GM12878 (cell line): Measurements from ENCODE around the gene PAX5.

Source experiments
- BCLAF1 ChIP-seq: fragments of 450-650 bp; IDR thresholded peaks from 2 replicates; pipeline ENCODE4 v1.6.1; 2017; ENCODE audit warnings: antibody characterized with exemption, mild to moderate bottlenecking, moderate library complexity
- MYC ChIP-seq: IDR thresholded peaks from 2 replicates; pipeline ENCODE4 v1.6.1; 2011; ENCODE audit warnings: mild to moderate bottlenecking, low read length, moderate library complexity, inconsistent platforms; ENCODE audit not compliant: insufficient read depth, insufficient replicate concordance, insufficient read length, severe bottlenecking
- TF ChIP-seq, protein P1 (sequence below), 3 experiments: IDR thresholded peaks in 2 of 3; conservative IDR thresholded peaks in 1 of 3; 2 replicates each; pipeline ENCODE4 v1.5.1; 2011; ENCODE audit warnings: low read depth in 3 of 3, low read length in 3 of 3, mild to moderate bottlenecking in 3 of 3, control low read depth in 2 of 3, moderate library complexity in 2 of 3, inconsistent platforms in 1 of 3, mixed read lengths in 1 of 3; ENCODE audit not compliant: control insufficient read depth in 2 of 3, insufficient read depth in 1 of 3; ENCODE audit errors: extremely low read depth in 1 of 3

DNA sequence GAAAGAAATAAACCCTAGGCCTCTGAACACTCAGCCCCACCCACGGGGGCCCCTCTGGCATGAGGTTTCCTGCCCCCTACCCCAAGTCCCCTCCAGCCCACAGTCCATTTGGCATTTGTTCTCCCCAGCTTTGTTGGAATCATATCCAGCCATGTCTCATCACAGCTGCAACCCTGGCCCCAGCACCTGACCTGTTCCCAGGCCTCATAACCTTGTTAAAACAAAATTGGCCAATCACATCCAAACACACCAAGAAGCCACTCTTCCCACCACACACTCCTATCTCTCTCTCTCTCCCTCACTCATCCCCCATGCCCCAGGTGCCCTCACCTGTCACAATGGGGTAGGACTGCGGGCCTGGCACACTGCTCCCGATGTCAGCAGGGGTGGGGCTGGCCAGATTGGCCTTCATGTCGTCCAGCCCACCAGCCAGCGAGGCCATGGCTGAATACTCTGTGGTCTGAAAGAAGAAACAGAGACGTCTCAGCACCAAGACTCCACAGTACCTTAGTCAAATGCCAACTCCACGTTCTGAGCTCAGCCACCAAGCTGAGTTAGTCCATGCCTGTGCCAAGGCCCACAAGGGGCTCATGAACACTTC is 110.9 kb downstream of the PAX5 start:
- TF ChIP-seq, protein P1, sequence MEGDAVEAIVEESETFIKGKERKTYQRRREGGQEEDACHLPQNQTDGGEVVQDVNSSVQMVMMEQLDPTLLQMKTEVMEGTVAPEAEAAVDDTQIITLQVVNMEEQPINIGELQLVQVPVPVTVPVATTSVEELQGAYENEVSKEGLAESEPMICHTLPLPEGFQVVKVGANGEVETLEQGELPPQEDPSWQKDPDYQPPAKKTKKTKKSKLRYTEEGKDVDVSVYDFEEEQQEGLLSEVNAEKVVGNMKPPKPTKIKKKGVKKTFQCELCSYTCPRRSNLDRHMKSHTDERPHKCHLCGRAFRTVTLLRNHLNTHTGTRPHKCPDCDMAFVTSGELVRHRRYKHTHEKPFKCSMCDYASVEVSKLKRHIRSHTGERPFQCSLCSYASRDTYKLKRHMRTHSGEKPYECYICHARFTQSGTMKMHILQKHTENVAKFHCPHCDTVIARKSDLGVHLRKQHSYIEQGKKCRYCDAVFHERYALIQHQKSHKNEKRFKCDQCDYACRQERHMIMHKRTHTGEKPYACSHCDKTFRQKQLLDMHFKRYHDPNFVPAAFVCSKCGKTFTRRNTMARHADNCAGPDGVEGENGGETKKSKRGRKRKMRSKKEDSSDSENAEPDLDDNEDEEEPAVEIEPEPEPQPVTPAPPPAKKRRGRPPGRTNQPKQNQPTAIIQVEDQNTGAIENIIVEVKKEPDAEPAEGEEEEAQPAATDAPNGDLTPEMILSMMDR (IDR thresholded peaks at IDR 0.05 in 2 of 3, conservative IDR thresholded peaks at IDR 0.05 in 1 of 3; ENCODE audit: control insufficient read depth in 2 of 3, extremely low read depth in 1 of 3, insufficient read depth in 1 of 3, low read depth in 3 of 3, low read length in 3 of 3) = no peak
- TF ChIP-seq BCLAF1 (no peak), MYC (no peak)
